GM08714 (cell line): ENCODE results near the gene KRTCAP2.

ENCODE experiments used
- H3K4me3 ChIP-seq: fragments of 200-500 bp; sonication (Bioruptor generic); 2 replicates; pipeline ENCODE4 v1.5.1; 2014; ENCODE audit warnings: mild to moderate bottlenecking, low read length, inconsistent platforms
- ZNF274 ChIP-seq: IDR thresholded peaks from 2 replicates; pipeline ENCODE4 v1.6.1; 2012; ENCODE audit warnings: mild to moderate bottlenecking, low read depth, low read length

The KRTCAP2 gene

GRCh38 chr1:155181371-155182051, 8.4 kb upstream of the KRTCAP2 start:
- no peak overlapping the region for H3K4me3 ChIP-seq
- TF ChIP-seq ZNF274, result no peak

DNA sequence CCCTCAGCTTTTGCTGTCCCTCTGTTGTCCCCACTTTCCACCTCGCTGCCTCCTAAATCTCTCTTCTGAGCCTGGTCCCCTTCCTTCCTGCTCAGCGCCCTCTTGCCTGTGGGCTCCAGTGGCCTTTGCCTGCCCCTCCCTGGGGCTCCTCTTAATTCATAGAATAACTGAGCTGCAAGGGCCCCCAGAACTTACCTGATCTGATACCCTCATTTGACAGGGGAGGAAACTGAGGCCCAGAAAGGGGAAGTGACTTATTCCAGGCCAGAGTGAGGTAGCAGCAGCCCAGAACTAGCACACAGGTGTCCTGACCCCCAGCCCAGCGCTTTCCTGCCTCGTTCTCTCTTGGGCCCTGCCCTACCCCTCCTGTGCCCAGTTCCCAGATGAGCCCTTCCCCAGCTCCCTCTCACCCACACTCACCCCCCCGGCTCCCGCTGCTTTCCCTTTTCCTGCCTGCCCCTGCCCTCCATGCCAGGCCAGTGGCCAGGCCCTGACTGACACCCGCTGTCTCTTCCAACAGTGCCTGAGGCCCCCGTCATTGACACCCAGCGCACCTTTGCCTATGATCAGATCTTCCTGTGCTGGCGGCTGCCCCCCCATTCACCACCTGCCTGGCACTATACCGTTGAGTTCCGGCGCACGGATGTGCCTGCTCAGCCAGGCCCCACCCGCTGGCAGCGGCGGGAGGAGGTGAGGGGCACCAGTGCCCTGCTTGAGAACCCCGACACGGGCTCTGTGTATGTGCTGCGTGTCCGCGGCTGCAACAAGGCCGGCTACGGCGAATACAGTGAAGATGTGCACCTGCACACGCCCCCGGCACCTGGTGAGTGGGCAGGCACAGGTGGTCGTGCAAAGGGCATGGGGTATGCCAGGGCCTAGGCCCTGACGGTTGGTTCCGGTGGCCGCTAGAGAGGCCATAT, 6.3 kb upstream of the KRTCAP2 start:
- no peak overlapping the region for H3K4me3 ChIP-seq
- no peak for TF ChIP-seq ZNF274

- H3K4me3 ChIP-seq, result no peak overlapping the region
- no peak for TF ChIP-seq ZNF274
Measured at GRCh38 chr1:155178441-155179111, 5.5 kb upstream of the KRTCAP2 start.

DNA sequence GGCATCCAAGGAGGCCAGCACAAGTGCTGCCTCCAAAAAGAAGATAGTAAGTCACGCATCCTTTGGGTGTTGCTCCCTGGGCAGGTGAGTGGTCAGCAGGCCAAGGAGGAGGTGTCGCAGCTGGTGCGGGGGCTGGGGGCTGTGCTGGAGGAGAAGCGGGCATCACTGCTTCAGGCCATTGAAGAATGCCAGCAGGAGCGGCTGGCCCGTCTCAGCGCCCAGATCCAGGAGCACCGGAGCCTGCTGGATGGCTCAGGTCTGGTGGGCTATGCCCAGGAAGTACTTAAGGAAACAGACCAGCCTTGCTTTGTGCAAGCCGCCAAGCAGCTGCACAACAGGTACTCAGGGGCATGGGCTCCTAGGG, 4.8 kb upstream of the KRTCAP2 start:
- TF ChIP-seq ZNF274, result no peak

GRCh38 chr1:155177192-155177917, 4.3 kb upstream of the KRTCAP2 start:
- TF ChIP-seq ZNF274, result no peak
- no peak overlapping the region for H3K4me3 ChIP-seq

More for the DNA sequence above, 4.8 kb upstream of the KRTCAP2 start:
- H3K4me3 ChIP-seq, result no peak overlapping the region

GRCh38 chr1:155176544-155177071, 3.5 kb upstream of the KRTCAP2 start:
- no peak for TF ChIP-seq ZNF274
- no peak overlapping the region for H3K4me3 ChIP-seq

DNA sequence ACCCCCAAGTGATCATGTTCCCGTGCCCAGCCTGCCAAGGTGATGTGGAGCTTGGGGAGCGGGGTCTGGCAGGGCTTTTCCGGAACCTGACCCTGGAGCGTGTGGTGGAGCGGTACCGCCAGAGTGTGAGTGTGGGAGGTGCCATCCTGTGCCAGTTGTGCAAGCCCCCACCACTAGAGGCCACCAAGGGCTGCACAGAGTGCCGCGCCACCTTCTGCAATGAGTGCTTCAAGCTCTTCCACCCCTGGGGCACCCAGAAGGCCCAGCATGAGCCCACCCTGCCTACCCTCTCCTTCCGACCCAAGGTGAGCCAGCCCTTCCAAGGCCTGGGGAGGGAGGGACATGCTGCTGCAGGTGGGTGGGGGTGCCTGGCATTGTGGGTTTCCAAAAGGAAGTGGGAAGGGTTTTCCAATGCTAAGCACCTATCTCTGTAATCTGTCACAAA, 2.8 kb upstream of the KRTCAP2 start:
- TF ChIP-seq ZNF274, result no peak
- H3K4me3 ChIP-seq, result no peak overlapping the region

- no peak for TF ChIP-seq ZNF274
- no peak overlapping the region for H3K4me3 ChIP-seq
Measured at GRCh38 chr1:155175281-155175926, 2.3 kb upstream of the KRTCAP2 start.

DNA sequence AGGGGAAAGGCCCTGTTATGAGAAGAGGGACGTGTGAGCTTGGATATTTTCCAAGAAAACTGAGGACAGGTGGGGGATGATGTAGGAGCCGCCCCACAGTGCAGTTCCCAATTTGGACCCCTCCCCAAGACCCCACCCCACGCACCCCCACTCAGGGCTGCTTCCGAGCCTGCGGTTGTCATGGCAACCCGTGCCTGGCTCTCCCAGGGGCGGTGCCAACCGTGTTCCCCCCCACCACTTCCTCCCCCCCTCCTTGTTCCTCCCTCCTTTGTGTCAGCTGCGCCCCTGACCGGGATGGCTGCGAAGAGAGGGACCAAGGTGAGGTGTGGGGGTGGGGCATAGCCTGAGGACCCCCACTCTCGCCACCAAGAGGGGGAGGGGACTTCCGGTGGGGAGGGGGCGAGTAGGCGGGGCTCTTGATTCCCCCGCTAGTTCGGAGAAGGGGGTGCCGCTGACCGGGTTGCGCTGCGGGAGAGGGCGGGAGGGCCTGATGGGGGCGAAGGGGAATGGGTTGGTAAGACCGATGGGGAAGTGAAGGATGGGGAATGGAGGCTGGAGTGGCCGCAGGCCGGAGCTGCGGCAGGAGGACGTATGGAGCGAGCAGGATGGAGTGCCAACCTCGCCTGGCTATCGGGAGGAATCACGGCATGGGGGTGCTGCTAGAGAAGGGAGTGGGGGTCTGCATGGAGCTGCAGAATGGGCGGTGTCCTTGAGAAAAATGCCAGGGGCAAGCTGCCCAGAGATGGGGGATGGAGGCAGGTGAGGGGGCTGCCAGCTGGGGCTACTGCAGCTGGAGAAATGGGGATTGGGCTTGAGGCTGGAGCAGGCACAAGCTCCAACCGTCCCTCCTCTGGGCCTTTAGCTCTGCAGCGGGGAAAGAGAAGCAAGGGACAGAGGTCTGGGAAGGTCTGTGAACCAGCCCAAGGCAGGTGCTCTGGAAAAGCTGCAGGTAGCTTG, 1.5 kb upstream of the KRTCAP2 start:
- H3K4me3 ChIP-seq, result peak overlapping the region; percentile 0; the same call in 1 of the 2 replicates
- TF ChIP-seq ZNF274, result no peak

GRCh38 chr1:155173478-155174323, 597 bp upstream of the KRTCAP2 start, which contains the start of gene TRIM46:
Gene TRIM46 (plus strand): TSS chr1:155173849. CDS start chr1:155173967, 118 bp downstream.
- TF ChIP-seq ZNF274, result no peak
- H3K4me3 ChIP-seq, result peak within 1 kb of the TSS; percentile 93
